ENCODE results near the gene TSPAN1. TPM values are rescaled to one million over a fixed set of nuclear protein-coding genes. Genes with fewer than 3 reads are reported as not detected.

Gene TSPAN1, protein sequence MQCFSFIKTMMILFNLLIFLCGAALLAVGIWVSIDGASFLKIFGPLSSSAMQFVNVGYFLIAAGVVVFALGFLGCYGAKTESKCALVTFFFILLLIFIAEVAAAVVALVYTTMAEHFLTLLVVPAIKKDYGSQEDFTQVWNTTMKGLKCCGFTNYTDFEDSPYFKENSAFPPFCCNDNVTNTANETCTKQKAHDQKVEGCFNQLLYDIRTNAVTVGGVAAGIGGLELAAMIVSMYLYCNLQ
- total RNA-seq (2022; extraction: Qiagen RNA extraction; ENCODE audit: low read depth) = 1.8 to 2.7 TPM (median 2.3 TPM) in 5 replicates

DNA sequence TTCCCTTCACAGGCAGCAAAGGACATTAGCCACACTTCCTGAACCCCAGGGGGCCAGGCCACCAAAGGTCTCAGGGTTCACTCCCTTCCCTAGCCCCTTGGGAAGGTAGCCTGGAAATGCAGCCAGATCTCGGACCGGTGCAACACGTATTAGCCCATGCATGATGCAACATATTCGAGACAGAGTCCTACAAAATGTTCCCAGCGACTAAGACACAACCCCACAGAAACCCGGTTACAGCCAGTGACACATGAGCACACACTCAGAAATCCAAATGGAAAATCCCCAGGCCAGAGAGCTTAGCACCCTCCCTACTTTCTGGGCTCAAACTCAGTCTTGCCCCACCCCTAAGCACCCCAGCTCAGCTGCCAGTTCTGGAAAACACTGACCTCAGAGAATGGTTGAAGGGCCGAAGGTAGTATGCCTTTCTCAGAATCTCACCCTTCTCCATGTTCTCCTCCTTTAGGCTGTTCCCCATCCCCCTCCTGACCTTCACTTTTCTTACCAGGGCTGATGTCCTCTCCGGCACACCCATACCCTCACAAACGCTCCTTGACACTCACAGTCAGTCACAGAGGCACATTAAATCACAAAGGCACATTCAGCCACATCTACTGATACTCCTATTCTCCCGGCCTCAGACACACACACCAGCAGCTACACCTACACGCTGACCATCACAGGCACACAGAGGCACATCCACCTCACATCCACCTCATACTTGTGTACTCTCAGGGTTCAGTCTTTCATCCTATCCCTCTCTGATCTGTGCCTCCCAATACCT, at the start of gene TSPAN1:
TSS of gene TSPAN1 (plus strand) at position 640 of the 784 bp plus-strand sequence. CDS start 6,021 bp downstream, outside the sequence.

DNA sequence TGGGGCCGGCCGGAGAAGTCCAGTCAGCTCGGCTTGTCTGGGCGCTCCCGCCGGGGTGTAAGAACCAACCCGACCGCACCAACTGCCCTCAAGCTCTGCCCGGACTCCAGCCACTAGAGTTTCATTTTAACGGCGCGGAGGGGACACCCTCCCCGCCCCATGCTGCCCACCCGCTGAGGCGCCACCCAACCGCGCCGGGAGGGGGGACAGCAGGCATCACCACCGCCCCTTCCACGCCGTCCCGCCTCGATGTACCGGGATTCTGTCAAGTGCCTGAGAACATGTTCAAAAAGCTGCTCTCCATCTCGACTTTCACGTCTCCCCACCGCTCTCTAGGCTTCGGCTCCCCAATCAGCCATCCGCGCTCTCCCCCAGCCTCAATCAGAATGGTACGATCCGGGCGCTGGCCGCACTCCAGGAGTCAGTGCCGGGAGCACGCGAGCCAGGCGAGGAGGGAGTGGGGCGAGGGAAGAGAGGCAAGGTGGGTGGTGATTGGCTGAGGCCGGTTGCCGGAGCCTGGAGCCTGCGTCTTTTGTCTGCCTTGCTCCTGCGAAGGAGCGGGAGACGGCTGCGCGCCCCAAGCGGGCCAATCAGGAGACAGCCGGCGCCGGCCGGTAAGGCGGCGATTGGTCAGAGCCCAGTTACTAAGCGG, 42.2 kb upstream of the TSPAN1 start, which contains the start of gene PIK3R3:
TSS of gene PIK3R3 (minus strand) at position 101 of the 652 bp plus-strand sequence. CDS start 677 bp downstream, outside the sequence.

DNA sequence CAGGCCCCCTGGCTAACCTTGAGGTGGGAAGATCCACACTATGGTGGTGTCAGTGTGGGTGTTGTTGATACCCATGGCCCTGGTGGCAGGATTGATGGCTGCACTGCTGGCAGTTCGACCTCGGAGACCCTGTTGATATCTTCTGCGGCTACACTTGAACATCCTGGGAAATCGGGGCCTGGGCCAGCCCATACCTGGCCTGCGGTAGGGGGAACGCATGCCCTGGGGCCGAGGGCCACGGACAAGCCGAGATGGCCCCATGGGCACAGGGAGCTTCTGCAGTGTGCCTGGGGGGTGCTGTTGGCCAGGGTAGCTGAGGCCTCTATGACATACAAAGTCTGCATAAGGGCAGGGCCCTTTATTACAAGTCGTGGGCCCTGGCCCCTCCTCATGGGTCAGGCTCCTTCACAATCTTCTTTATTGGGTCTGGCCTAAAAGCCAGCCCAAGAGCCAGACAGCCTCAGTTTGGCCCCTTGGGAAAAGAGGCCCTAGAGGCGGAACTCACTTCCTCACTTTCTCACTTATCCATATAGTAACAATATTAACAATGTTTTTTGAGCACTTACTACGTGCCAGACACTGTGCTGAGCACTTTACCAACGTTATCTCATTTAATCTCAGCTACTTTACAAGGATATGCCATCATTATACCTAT, 1.5 kb downstream of the TSPAN1 start, which contains the start of gene P3R3URF:
TSS of gene P3R3URF (minus strand) at position 278 of the 655 bp plus-strand sequence. CDS start at position 261, 17 bp downstream.

DNA sequence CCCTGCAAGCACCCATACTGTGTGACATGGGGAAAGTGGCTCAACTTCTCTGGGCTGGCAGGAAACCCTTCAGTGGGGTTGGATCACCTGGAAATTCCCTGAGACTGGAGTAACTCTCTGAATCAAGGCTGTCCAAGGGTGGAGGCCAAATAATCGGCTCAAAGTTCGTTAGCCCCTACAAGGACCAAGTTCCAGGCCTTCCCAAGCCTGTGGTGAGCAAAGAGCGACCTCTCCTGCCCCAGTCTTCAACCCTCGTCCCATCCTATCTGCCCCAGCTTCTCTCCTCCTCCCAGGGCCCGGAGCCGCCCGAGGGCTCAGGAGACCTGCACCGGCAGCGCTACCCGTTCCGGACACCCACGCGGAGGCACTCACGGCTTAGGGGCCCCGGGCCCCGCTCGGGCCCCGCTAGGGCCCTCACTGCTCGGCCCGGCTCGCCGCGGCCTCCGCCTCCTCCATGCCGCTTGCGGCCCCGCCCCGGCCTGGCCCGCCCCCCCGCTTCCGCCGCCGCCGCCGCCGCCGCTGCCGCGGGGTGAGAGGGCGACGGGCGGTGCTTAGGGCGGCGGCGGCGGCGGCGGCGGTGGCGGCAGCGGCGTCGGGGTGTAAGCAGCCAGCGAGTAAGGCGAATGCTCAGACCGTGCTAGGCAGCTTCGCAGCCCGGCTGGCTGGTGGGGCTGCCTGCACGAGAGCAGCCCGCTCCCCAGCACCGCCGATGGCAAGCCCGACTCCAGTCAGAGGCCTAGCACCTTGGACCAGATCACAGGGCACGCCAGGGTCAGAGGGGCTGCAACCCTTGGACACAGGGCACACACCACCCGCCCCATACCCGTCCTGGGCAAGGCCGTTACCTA, 23.3 kb downstream of the TSPAN1 start, which contains the start of gene POMGNT1:
TSS of gene POMGNT1 (minus strand) at position 471 of the 848 bp plus-strand sequence. CDS start 613 bp downstream, outside the sequence.

Other genes starting within 250 kb of the TSPAN1 start
- 0.77 to 1.0 TPM (median 0.89 TPM) in 5 replicates for gene PIK3R3, start 42.5 kb upstream of the TSPAN1 start, total RNA-seq (2022; extraction: Qiagen RNA extraction; ENCODE audit: low read depth)
- gene P3R3URF, start 1.4 kb downstream of the TSPAN1 start, total RNA-seq (2022; extraction: Qiagen RNA extraction; ENCODE audit: low read depth) = not detected in 5 replicates
- gene POMGNT1, start 23.3 kb downstream of the TSPAN1 start, total RNA-seq (2022; extraction: Qiagen RNA extraction; ENCODE audit: low read depth) = 36.1 to 49.1 TPM (median 46.9 TPM) in 5 replicates
- not detected in 5 replicates for gene LURAP1, start 28.2 kb downstream of the TSPAN1 start, total RNA-seq (2022; extraction: Qiagen RNA extraction; ENCODE audit: low read depth)
- gene RAD54L, start 72.7 kb downstream of the TSPAN1 start, total RNA-seq (2022; extraction: Qiagen RNA extraction; ENCODE audit: low read depth) = 9.9 to 13.7 TPM (median 11.3 TPM) in 5 replicates
- 37.8 to 44.6 TPM (median 43.9 TPM) in 5 replicates for gene LRRC41, start 128.5 kb downstream of the TSPAN1 start, total RNA-seq (2022; extraction: Qiagen RNA extraction; ENCODE audit: low read depth)
- gene UQCRH, start 128.6 kb downstream of the TSPAN1 start, total RNA-seq (2022; extraction: Qiagen RNA extraction; ENCODE audit: low read depth) = 377 to 534 TPM (median 401 TPM) in 5 replicates
- 10.8 to 15.9 TPM (median 13.4 TPM) in 5 replicates for gene NSUN4, start 165.7 kb downstream of the TSPAN1 start, total RNA-seq (2022; extraction: Qiagen RNA extraction; ENCODE audit: low read depth)
- 0.59 to 1.2 TPM (median 0.79 TPM) in 5 replicates for gene FAAH, start 219.2 kb downstream of the TSPAN1 start, total RNA-seq (2022; extraction: Qiagen RNA extraction; ENCODE audit: low read depth)